H1 (cell line): Measurements from ENCODE around the gene HRH1. TPM values are rescaled to one million over a fixed set of nuclear protein-coding genes. Genes with fewer than 3 reads are reported as not detected.

ENCODE experiments used
- BCL11A ChIP-seq, 2 experiments: IDR thresholded peaks; one replicate each; pipeline ENCODE4 v1.6.1; 2011; ENCODE audit warnings: low read depth in 2 of 2, low read length in 2 of 2, mild to moderate bottlenecking in 2 of 2
- EZH2 ChIP-seq: fragments of 200-600 bp; sonication (generic); IDR thresholded peaks from 2 replicates; pipeline ENCODE4 v1.7.1; 2012; ENCODE audit warnings: low read depth, mild to moderate bottlenecking, moderate library complexity, low read length, inconsistent platforms; ENCODE audit not compliant: severe bottlenecking
- FOSL1 ChIP-seq: IDR thresholded peaks from 2 replicates; pipeline ENCODE4 v1.6.1; 2011; ENCODE audit warnings: mild to moderate bottlenecking, low read depth, low read length, moderate library complexity; ENCODE audit not compliant: insufficient read depth
- GTF2F1 ChIP-seq: IDR thresholded peaks from 2 replicates; pipeline ENCODE4 v1.6.1; 2012; ENCODE audit warnings: low read depth, low read length, improper control_type of control experiment, borderline replicate concordance
- RAD21 ChIP-seq, 2 experiments: IDR thresholded peaks in 1 of 2; conservative IDR thresholded peaks in 1 of 2; 2 replicates each; pipeline ENCODE4 v1.6.1; 2011; ENCODE audit warnings: low read depth in 2 of 2, low read length in 2 of 2, improper control_type of control experiment in 1 of 2, inconsistent platforms in 1 of 2, mild to moderate bottlenecking in 1 of 2, moderate library complexity in 1 of 2
- RFX5 ChIP-seq: IDR thresholded peaks from 2 replicates; pipeline ENCODE4 v1.6.1; 2011; ENCODE audit warnings: low read depth, low read length, improper control_type of control experiment, borderline replicate concordance
- SIRT6 ChIP-seq: IDR thresholded peaks from one replicate; pipeline ENCODE4 v1.7.1; 2012; ENCODE audit warnings: low read length, inconsistent platforms
- SP1 ChIP-seq: IDR thresholded peaks from 2 replicates; pipeline ENCODE4 v1.6.1; 2011; ENCODE audit warnings: low read depth, low read length
- SUZ12 ChIP-seq: fragments of 200-600 bp; sonication (generic); IDR thresholded peaks from 2 replicates; pipeline ENCODE4 v1.6.1; 2012; ENCODE audit warnings: mild to moderate bottlenecking, inconsistent platforms, low read length, moderate library complexity, mixed read lengths
- polyA plus RNA-seq, 7 experiments: library from polyadenylated mRNA; depleted of rRNA in 3 of 7; stranded (reverse) in 5 of 7; unstranded in 2 of 7; fragments of >200 nt in 5 of 7; fragments of 200-250 nt in 2 of 7; gene quantifications; 1 replicate in 5 of 7; 2 replicates in 1 of 7; 4 replicates in 1 of 7; pipeline versions ENCODE4 v1.2.1 to v1.2.3, GENCODE V29; 2011 to 2013; ENCODE audit warnings: missing spikeins in 2 of 7, mixed read lengths in 2 of 7
- total RNA-seq: library from RNA; stranded (reverse); fragmentation: NEBNext Ultra II Directional; extraction: Animal tissue kit (Norgen Biotek cat#: 25700); gene quantifications from 2 replicates; pipeline ENCODE4 v1.2.1, GENCODE V29; 2021
- TF ChIP-seq, protein P1 (sequence below): fragments of 300-600 bp; sonication (generic); IDR thresholded peaks from 2 replicates; pipeline ENCODE4 v1.7.1; 2012; ENCODE audit warnings: low read length, moderate library complexity, mild to moderate bottlenecking, inconsistent platforms; ENCODE audit not compliant: insufficient replicate concordance

Gene HRH1
- total and polyA plus RNA-seq, 2 of the 8 experiments (the other 6 are each of a cell fraction or from before 2014, with no cell fraction given) = 0.11 TPM; not detected in 1

GRCh38 chr3:11132861-11133260 is 21.4 kb upstream of the HRH1 start (continued):
- TF ChIP-seq, protein P1, sequence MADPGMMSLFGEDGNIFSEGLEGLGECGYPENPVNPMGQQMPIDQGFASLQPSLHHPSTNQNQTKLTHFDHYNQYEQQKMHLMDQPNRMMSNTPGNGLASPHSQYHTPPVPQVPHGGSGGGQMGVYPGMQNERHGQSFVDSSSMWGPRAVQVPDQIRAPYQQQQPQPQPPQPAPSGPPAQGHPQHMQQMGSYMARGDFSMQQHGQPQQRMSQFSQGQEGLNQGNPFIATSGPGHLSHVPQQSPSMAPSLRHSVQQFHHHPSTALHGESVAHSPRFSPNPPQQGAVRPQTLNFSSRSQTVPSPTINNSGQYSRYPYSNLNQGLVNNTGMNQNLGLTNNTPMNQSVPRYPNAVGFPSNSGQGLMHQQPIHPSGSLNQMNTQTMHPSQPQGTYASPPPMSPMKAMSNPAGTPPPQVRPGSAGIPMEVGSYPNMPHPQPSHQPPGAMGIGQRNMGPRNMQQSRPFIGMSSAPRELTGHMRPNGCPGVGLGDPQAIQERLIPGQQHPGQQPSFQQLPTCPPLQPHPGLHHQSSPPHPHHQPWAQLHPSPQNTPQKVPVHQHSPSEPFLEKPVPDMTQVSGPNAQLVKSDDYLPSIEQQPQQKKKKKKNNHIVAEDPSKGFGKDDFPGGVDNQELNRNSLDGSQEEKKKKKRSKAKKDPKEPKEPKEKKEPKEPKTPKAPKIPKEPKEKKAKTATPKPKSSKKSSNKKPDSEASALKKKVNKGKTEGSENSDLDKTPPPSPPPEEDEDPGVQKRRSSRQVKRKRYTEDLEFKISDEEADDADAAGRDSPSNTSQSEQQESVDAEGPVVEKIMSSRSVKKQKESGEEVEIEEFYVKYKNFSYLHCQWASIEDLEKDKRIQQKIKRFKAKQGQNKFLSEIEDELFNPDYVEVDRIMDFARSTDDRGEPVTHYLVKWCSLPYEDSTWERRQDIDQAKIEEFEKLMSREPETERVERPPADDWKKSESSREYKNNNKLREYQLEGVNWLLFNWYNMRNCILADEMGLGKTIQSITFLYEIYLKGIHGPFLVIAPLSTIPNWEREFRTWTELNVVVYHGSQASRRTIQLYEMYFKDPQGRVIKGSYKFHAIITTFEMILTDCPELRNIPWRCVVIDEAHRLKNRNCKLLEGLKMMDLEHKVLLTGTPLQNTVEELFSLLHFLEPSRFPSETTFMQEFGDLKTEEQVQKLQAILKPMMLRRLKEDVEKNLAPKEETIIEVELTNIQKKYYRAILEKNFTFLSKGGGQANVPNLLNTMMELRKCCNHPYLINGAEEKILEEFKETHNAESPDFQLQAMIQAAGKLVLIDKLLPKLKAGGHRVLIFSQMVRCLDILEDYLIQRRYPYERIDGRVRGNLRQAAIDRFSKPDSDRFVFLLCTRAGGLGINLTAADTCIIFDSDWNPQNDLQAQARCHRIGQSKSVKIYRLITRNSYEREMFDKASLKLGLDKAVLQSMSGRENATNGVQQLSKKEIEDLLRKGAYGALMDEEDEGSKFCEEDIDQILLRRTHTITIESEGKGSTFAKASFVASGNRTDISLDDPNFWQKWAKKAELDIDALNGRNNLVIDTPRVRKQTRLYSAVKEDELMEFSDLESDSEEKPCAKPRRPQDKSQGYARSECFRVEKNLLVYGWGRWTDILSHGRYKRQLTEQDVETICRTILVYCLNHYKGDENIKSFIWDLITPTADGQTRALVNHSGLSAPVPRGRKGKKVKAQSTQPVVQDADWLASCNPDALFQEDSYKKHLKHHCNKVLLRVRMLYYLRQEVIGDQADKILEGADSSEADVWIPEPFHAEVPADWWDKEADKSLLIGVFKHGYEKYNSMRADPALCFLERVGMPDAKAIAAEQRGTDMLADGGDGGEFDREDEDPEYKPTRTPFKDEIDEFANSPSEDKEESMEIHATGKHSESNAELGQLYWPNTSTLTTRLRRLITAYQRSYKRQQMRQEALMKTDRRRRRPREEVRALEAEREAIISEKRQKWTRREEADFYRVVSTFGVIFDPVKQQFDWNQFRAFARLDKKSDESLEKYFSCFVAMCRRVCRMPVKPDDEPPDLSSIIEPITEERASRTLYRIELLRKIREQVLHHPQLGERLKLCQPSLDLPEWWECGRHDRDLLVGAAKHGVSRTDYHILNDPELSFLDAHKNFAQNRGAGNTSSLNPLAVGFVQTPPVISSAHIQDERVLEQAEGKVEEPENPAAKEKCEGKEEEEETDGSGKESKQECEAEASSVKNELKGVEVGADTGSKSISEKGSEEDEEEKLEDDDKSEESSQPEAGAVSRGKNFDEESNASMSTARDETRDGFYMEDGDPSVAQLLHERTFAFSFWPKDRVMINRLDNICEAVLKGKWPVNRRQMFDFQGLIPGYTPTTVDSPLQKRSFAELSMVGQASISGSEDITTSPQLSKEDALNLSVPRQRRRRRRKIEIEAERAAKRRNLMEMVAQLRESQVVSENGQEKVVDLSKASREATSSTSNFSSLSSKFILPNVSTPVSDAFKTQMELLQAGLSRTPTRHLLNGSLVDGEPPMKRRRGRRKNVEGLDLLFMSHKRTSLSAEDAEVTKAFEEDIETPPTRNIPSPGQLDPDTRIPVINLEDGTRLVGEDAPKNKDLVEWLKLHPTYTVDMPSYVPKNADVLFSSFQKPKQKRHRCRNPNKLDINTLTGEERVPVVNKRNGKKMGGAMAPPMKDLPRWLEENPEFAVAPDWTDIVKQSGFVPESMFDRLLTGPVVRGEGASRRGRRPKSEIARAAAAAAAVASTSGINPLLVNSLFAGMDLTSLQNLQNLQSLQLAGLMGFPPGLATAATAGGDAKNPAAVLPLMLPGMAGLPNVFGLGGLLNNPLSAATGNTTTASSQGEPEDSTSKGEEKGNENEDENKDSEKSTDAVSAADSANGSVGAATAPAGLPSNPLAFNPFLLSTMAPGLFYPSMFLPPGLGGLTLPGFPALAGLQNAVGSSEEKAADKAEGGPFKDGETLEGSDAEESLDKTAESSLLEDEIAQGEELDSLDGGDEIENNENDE = no peak
- TF ChIP-seq BCL11A (IDR thresholded peaks at IDR 0.05; ENCODE audit: low read depth in 2 of 2, low read length in 2 of 2) = no peak
- TF ChIP-seq EZH2 = no peak
- TF ChIP-seq SIRT6 = no peak
- no peak for TF ChIP-seq GTF2F1
- no peak for TF ChIP-seq SP1
- TF ChIP-seq SUZ12 = no peak
- no peak for TF ChIP-seq RFX5
- no peak for TF ChIP-seq FOSL1
- no peak for TF ChIP-seq RAD21 (IDR thresholded peaks at IDR 0.05 in 1 of 2, conservative IDR thresholded peaks at IDR 0.05 in 1 of 2; ENCODE audit: low read depth in 2 of 2, low read length in 2 of 2)
